ENCODE results near the gene AP3B1. TPM values are rescaled to one million over a fixed set of nuclear protein-coding genes. Genes with fewer than 3 reads are reported as not detected.

The AP3B1 gene
- total RNA-seq, 3 donors from 2014 or later, result 38.5 to 55.6 (median 52.1) TPM

- H3K4me1 ChIP-seq (ENCODE audit: low read depth), result no peaks in the 10 kb centered on the region
- H3K36me3 ChIP-seq (ENCODE audit: low read depth), result no peaks in the 10 kb centered on the region
- intact Hi-C loops (cut with DNase I, micrococcal nuclease), result no loop called here
- TF ChIP-seq CTCF (IDR thresholded peaks at IDR 0.05), result no peak
- ATAC-seq (no peak), DNase-seq (no peak)
- no peak overlapping the region for H3K4me3 ChIP-seq
- peaks cover 6% of the 10 kb centered on the region for H3K9me3 ChIP-seq
Measured at GRCh38 chr5:78335976-78336375, 41.5 kb upstream of the AP3B1 start.

- ATAC-seq, result no peak
- Histone ChIP-seq H3K9me3 (peaks cover 6% of the 10 kb centered on the region), H3K4me3 (no peak overlapping the region), H3K36me3 (ENCODE audit: low read depth) (no peaks in the 10 kb centered on the region), H3K4me1 (ENCODE audit: low read depth) (no peaks in the 10 kb centered on the region)
- no peak for TF ChIP-seq CTCF (IDR thresholded peaks at IDR 0.05)
- intact Hi-C loops (cut with DNase I, micrococcal nuclease), result no loop called here
- no peak for DNase-seq
Measured at GRCh38 chr5:78334811-78335210, 40.3 kb upstream of the AP3B1 start.

- Histone ChIP-seq H3K36me3 (ENCODE audit: low read depth) (no peaks in the 10 kb centered on the region), H3K4me3 (no peak overlapping the region), H3K9me3 (no peaks in the 10 kb centered on the region), H3K4me1 (ENCODE audit: low read depth) (no peaks in the 10 kb centered on the region)
- ATAC-seq (no peak), DNase-seq (no peak)
- TF ChIP-seq CTCF (IDR thresholded peaks at IDR 0.05), result no peak
- intact Hi-C loops (cut with DNase I, micrococcal nuclease), result no loop called here
Measured at GRCh38 chr5:78331523-78332080, 37.1 kb upstream of the AP3B1 start.

- Histone ChIP-seq H3K4me3 (no peak overlapping the region), H3K4me1 (ENCODE audit: low read depth) (no peaks in the 10 kb centered on the region), H3K36me3 (ENCODE audit: low read depth) (no peaks in the 10 kb centered on the region), H3K9me3 (no peaks in the 10 kb centered on the region)
- intact Hi-C loops (cut with DNase I, micrococcal nuclease), result no loop called here
- DNase-seq (no peak), ATAC-seq (no peak)
- TF ChIP-seq CTCF (IDR thresholded peaks at IDR 0.05), result no peak
Measured at GRCh38 chr5:78328585-78329173, 34.2 kb upstream of the AP3B1 start.

- TF ChIP-seq CTCF (IDR thresholded peaks at IDR 0.05), result no peak
- Histone ChIP-seq H3K4me3 (no peak overlapping the region), H3K4me1 (ENCODE audit: low read depth) (no peaks in the 10 kb centered on the region), H3K36me3 (ENCODE audit: low read depth) (no peaks in the 10 kb centered on the region), H3K9me3 (no peaks in the 10 kb centered on the region)
- ATAC-seq, result no peak
- no peak for DNase-seq
- intact Hi-C loops (cut with DNase I, micrococcal nuclease), result no loop called here
Measured at GRCh38 chr5:78327761-78328510, 33.4 kb upstream of the AP3B1 start.
